ENCODE results near the gene LRRC27. TPM values are rescaled to one million over a fixed set of nuclear protein-coding genes. Genes with fewer than 3 reads are reported as not detected.
"Not testable (repeated sequence)": the region's sequence is repeated elsewhere in the genome, so short reads cannot be mapped to it uniquely, and the experiment has no call there.

Gene LRRC27
- total RNA-seq, 6 experiments from 2014 or later: 2.2 to 5.4 (median 3.2) TPM

DNA sequence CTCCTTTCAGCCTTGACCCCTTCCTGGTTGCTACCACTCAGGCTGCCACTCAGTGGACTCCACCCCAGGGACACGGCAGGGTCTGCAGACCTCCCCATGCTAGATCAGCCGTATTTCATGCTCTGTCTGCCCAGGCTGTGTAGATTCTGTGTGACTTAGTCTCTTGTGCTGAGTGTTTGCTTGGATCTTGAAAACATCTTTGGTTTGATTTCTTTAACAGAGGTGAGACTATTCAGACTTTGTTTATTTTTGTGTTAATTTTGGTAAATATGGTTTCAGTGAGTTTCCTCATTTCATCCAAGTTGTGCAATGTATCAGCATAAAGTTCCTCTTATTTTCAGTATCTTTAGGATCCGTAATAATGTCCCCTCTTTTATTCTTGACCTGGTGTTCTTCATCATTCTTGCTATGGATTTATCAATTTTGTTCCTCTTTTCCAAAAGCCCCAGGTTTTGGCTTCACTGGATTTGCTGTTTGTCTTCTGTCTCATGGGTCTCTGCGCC lies 43.9 kb downstream of the LRRC27 start:
- no peaks in the 10 kb centered on the region for H3K27me3 ChIP-seq
- H3K36me3 ChIP-seq: no peaks in the 10 kb centered on the region
- TF ChIP-seq POLR2A (IDR thresholded peaks at IDR 0.05) (no peak), CTCF (IDR thresholded peaks at IDR 0.05) (no peak)
- no peaks in the 10 kb centered on the region for H3K9me3 ChIP-seq
- DNase-seq: no peak
- 71% methylated on average over 2 of the region's 4 CpGs for WGBS (ENCODE audit: insufficient coverage, low coverage, low lambda C conversion rate, missing lambda C conversion rate)
- intact Hi-C loops (cut with DNase I): no loop called here
- no peak overlapping the region for H3K27ac ChIP-seq
- H3K4me1 ChIP-seq: no peaks in the 10 kb centered on the region
- no peak overlapping the region for H3K4me3 ChIP-seq
- peak in 1 of 4 donors; percentile 37 for ATAC-seq

DNA sequence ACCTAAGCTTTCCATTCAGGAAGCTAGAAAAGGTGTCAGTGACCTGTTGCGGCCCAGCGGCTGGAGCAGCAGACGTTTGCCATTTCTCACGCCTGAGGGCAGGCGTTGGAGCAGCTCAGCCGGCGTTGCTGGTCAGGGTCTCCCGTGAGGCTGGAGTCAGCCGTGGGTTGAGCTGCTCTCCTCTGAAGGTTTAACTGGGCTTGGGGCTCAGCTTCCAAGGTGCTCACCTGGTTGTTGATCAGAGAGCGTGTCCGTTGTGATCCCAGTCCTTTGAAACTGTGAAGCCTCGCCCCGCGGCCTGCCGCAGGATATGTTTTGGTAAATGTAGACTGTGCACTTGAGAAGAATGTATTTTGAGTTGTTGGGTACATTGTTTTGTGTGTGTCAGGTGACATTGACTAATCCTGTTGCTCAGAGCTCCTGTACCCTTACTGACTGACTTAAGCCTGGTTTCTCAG lies 44.4 kb downstream of the LRRC27 start:
- peak in 1 of 3 donors; percentile 30 for DNase-seq
- no CpG with 5 or more reads among the region's 15 CpGs for WGBS (ENCODE audit: insufficient coverage, low coverage, low lambda C conversion rate, missing lambda C conversion rate)

GRCh38 chr10:132377326-132377725 lies 45.3 kb downstream of the LRRC27 start:
- Histone ChIP-seq H3K36me3 (no peaks in the 10 kb centered on the region), H3K4me3 (no peak overlapping the region), H3K27me3 (no peaks in the 10 kb centered on the region), H3K27ac (no peak overlapping the region), H3K4me1 (no peaks in the 10 kb centered on the region), H3K9me3 (no peaks in the 10 kb centered on the region)
- 87% methylated on average over 7 of the region's 7 CpGs for WGBS (ENCODE audit: insufficient coverage, low coverage, low lambda C conversion rate, missing lambda C conversion rate)
- intact Hi-C loops (cut with DNase I): no loop called here
- ATAC-seq (no peak), DNase-seq (peak in 1 of 3 donors; percentile 11)
- TF ChIP-seq CTCF (IDR thresholded peaks at IDR 0.05): no peak

More for the DNA sequence above, 44.4 kb downstream of the LRRC27 start:
- TF ChIP-seq POLR2A (IDR thresholded peaks at IDR 0.05) (no peak), CTCF (IDR thresholded peaks at IDR 0.05) (no peak)
- H3K4me3 ChIP-seq: no peak overlapping the region
- H3K27ac ChIP-seq: no peak overlapping the region
- no peak for ATAC-seq
- no peaks in the 10 kb centered on the region for H3K9me3 ChIP-seq
- H3K27me3 ChIP-seq: no peaks in the 10 kb centered on the region
- H3K36me3 ChIP-seq: no peaks in the 10 kb centered on the region
- intact Hi-C loops (cut with DNase I): no loop called here
- no peaks in the 10 kb centered on the region for H3K4me1 ChIP-seq

DNA sequence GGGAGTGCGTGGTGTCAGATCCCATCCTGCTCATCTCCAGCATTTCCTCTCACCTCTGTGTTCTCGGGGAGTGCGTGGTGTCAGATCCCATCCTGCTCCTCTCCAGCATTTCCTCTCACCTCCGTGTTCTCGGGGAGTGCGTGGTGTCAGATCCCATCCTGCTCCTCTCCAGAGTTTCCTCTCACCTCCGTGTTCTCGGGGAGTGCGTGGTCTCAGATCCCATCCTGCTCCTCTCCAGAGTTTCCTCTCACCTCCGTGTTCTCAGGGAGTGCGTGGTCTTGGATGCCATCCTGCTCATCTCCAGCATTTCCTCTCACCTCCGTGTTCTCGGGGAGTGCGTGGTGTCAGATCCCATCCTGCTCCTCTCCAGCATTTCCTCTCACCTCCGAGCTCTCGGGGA lies 47.0 kb downstream of the LRRC27 start:
- peak in 1 of 3 donors; percentile 12 for DNase-seq
- H3K27me3 ChIP-seq; H3K9me3 ChIP-seq; H3K4me3 ChIP-seq; H3K36me3 ChIP-seq; intact Hi-C loops (cut with DNase I); H3K4me1 ChIP-seq; ATAC-seq; H3K27ac ChIP-seq: not testable (repeated sequence)
- 93% methylated on average over 10 of the region's 16 CpGs for WGBS (ENCODE audit: insufficient coverage, low coverage, low lambda C conversion rate, missing lambda C conversion rate)

GRCh38 chr10:132380986-132381385 lies 49.0 kb downstream of the LRRC27 start:
- intact Hi-C loops (cut with DNase I): loop anchor here in 1 of 2 donors (5.0 to 10.0 kb wide), 2 partner anchors 76 to 254 kb away; no protein-coding TSS in a partner anchor
- not testable (repeated sequence) for ATAC-seq, H3K36me3 ChIP-seq, H3K4me1 ChIP-seq, H3K9me3 ChIP-seq, H3K27me3 ChIP-seq, H3K27ac ChIP-seq, H3K4me3 ChIP-seq
- WGBS (ENCODE audit: insufficient coverage, low coverage, low lambda C conversion rate, missing lambda C conversion rate): 44% methylated on average over 3 of the region's 4 CpGs
- peak in 1 of 3 donors; percentile 30 for DNase-seq
